GM12801 (cell line): Measurements from ENCODE around the gene IL33.

ENCODE experiments used
- CTCF ChIP-seq: IDR thresholded peaks from one replicate; pipeline ENCODE4 v1.5.1; 2011; ENCODE audit warnings: control low read depth; ENCODE audit not compliant: insufficient read length; ENCODE audit errors: extremely low read depth

The IL33 gene

GRCh38 chr9:6215562-6215961 lies at the start of gene IL33:
IL33 (plus strand) TSS chr9:6215807; CDS start chr9:6241695, 25,888 bp downstream.
- no peak for TF ChIP-seq CTCF

- no peak for TF ChIP-seq CTCF
These were observed 43.9 kb upstream of the IL33 start for GRCh38 chr9:6171667-6172066.

GRCh38 chr9:6173914-6174313 lies 41.7 kb upstream of the IL33 start:
- no peak for TF ChIP-seq CTCF

- TF ChIP-seq CTCF, result no peak
These were observed 32.4 kb upstream of the IL33 start for GRCh38 chr9:6183227-6183551.

- no peak for TF ChIP-seq CTCF
These were observed 32.0 kb upstream of the IL33 start for GRCh38 chr9:6183627-6184026.

- no peak for TF ChIP-seq CTCF
These were observed 30.6 kb upstream of the IL33 start for GRCh38 chr9:6184749-6185645.

GRCh38 chr9:6186691-6187090 lies 28.9 kb upstream of the IL33 start:
- no peak for TF ChIP-seq CTCF
